IPS-18a (cell line): ENCODE results near the gene TIMELESS.

Experiments used
- H3K27ac ChIP-seq: one replicate; pipeline ENCODE4 v1.5.1; 2013; ENCODE audit warnings: low read length
- H3K27me3 ChIP-seq: one replicate; pipeline ENCODE4 v1.6.1; 2013; ENCODE audit warnings: mild to moderate bottlenecking, low read length; ENCODE audit not compliant: control insufficient read depth, insufficient read depth
- H3K36me3 ChIP-seq: one replicate; pipeline ENCODE4 v1.6.1; 2013; ENCODE audit warnings: low read depth, low read length; ENCODE audit not compliant: control insufficient read depth
- H3K4me1 ChIP-seq: one replicate; pipeline ENCODE4 v1.6.1; 2013; ENCODE audit warnings: low read depth, low read length; ENCODE audit not compliant: control insufficient read depth
- H3K4me3 ChIP-seq: one replicate; pipeline ENCODE4 v1.5.1; 2013; ENCODE audit warnings: low read length
- H3K9ac ChIP-seq: one replicate; pipeline ENCODE4 v1.6.1; 2013; ENCODE audit warnings: mild to moderate bottlenecking, low read length, moderate library complexity
- H3K9me3 ChIP-seq: one replicate; pipeline ENCODE4 v1.6.1; 2013; ENCODE audit warnings: low read depth, low read length; ENCODE audit not compliant: control insufficient read depth

TIMELESS gene

GRCh38 chr12:56486694-56487093 lies 37.5 kb upstream of the TIMELESS start:
- Histone ChIP-seq H3K4me1 (no peaks in the 10 kb centered on the region), H3K9me3 (no peaks in the 10 kb centered on the region), H3K27me3 (peaks cover 60% of the 10 kb centered on the region), H3K27ac (no peak overlapping the region), H3K4me3 (peak overlapping the region; percentile 75), H3K9ac (no peak overlapping the region), H3K36me3 (no peaks in the 10 kb centered on the region)

GRCh38 chr12:56484566-56484965 lies 35.3 kb upstream of the TIMELESS start:
- Histone ChIP-seq H3K4me3 (no peak overlapping the region), H3K9ac (no peak overlapping the region), H3K4me1 (no peaks in the 10 kb centered on the region), H3K27ac (no peak overlapping the region), H3K36me3 (no peaks in the 10 kb centered on the region), H3K27me3 (peaks cover 39% of the 10 kb centered on the region), H3K9me3 (no peaks in the 10 kb centered on the region)

GRCh38 chr12:56479625-56480024 lies 30.4 kb upstream of the TIMELESS start:
- Histone ChIP-seq H3K27me3 (no peaks in the 10 kb centered on the region), H3K9me3 (no peaks in the 10 kb centered on the region), H3K4me1 (no peaks in the 10 kb centered on the region), H3K4me3 (no peak overlapping the region), H3K9ac (no peak overlapping the region), H3K27ac (no peak overlapping the region), H3K36me3 (no peaks in the 10 kb centered on the region)

- H3K27ac ChIP-seq: no peak overlapping the region
- peaks cover 4% of the 10 kb centered on the region for H3K36me3 ChIP-seq
- no peaks in the 10 kb centered on the region for H3K27me3 ChIP-seq
- H3K9me3 ChIP-seq: no peaks in the 10 kb centered on the region
- no peak overlapping the region for H3K4me3 ChIP-seq
- H3K4me1 ChIP-seq: no peaks in the 10 kb centered on the region
- no peak overlapping the region for H3K9ac ChIP-seq
Observed at GRCh38 chr12:56477521-56478225, 28.4 kb upstream of the TIMELESS start.

GRCh38 chr12:56476972-56477432 lies 27.8 kb upstream of the TIMELESS start:
- H3K4me3 ChIP-seq: no peak overlapping the region
- no peaks in the 10 kb centered on the region for H3K27me3 ChIP-seq
- H3K36me3 ChIP-seq: peaks cover 6% of the 10 kb centered on the region
- H3K9ac ChIP-seq: no peak overlapping the region
- H3K27ac ChIP-seq: no peak overlapping the region
- H3K4me1 ChIP-seq: no peaks in the 10 kb centered on the region
- H3K9me3 ChIP-seq: no peaks in the 10 kb centered on the region

GRCh38 chr12:56476143-56476542 lies 26.9 kb upstream of the TIMELESS start:
- Histone ChIP-seq H3K27me3 (no peaks in the 10 kb centered on the region), H3K9me3 (no peaks in the 10 kb centered on the region), H3K36me3 (peaks cover 12% of the 10 kb centered on the region), H3K4me3 (no peak overlapping the region), H3K27ac (no peak overlapping the region), H3K9ac (no peak overlapping the region), H3K4me1 (no peaks in the 10 kb centered on the region)

GRCh38 chr12:56474389-56474788 lies 25.2 kb upstream of the TIMELESS start:
- peaks cover under 1% of the 10 kb centered on the region for H3K4me1 ChIP-seq
- H3K27me3 ChIP-seq: no peaks in the 10 kb centered on the region
- peaks cover 24% of the 10 kb centered on the region for H3K36me3 ChIP-seq
- no peaks in the 10 kb centered on the region for H3K9me3 ChIP-seq
- no peak overlapping the region for H3K27ac ChIP-seq
- no peak overlapping the region for H3K9ac ChIP-seq
- no peak overlapping the region for H3K4me3 ChIP-seq

- Histone ChIP-seq H3K4me3 (peak overlapping the region; percentile 100), H3K9ac (peak overlapping the region; percentile 100), H3K27ac (peak overlapping the region; percentile 99), H3K9me3 (no peaks in the 10 kb centered on the region), H3K36me3 (peaks cover 24% of the 10 kb centered on the region), H3K4me1 (peaks cover 5% of the 10 kb centered on the region), H3K27me3 (no peaks in the 10 kb centered on the region)
Observed at GRCh38 chr12:56469007-56469930, 20.0 kb upstream of the TIMELESS start.

- Histone ChIP-seq H3K9ac (peak within 1 kb of the TSS; percentile 100), H3K4me3 (peak within 1 kb of the TSS; percentile 100), H3K27ac (peak within 1 kb of the TSS; percentile 99), H3K9me3 (no peaks in the 10 kb centered on the region), H3K36me3 (peaks cover 23% of the 10 kb centered on the region), H3K27me3 (no peaks in the 10 kb centered on the region), H3K4me1 (peaks cover 13% of the 10 kb centered on the region)
Observed at GRCh38 chr12:56468216-56469006, 19.2 kb upstream of the TIMELESS start, which contains the start of gene SPRYD4. Gene SPRYD4, plus strand, starts transcription at chr12:56468578. Its CDS starts 14 bp downstream, at chr12:56468592.

- Histone ChIP-seq H3K4me1 (peaks cover 18% of the 10 kb centered on the region), H3K36me3 (no peaks in the 10 kb centered on the region), H3K27ac (no peak overlapping the region), H3K27me3 (no peaks in the 10 kb centered on the region), H3K9ac (peak overlapping the region; percentile 19), H3K9me3 (no peaks in the 10 kb centered on the region), H3K4me3 (no peak overlapping the region)
Observed at GRCh38 chr12:56462565-56462964, 13.3 kb upstream of the TIMELESS start.
